ENCODE data around the gene CLEC16A. TPM values are rescaled to one million over a fixed set of nuclear protein-coding genes. Genes with fewer than 3 reads are reported as not detected.

The CLEC16A gene
- total RNA-seq, 2 donors from 2014 or later: 46.6 to 47.6 TPM

- H3K36me3 ChIP-seq: peaks cover 6% of the 10 kb centered on the region
- no peaks in the 10 kb centered on the region for H3K27me3 ChIP-seq (replicated peaks; ENCODE audit: insufficient read depth)
- peak overlapping the region; percentile 75 to 84 for H3K27ac ChIP-seq
- H3K9me3 ChIP-seq: no peaks in the 10 kb centered on the region
- no peak overlapping the region for H3K4me3 ChIP-seq
- peaks cover 23 to 59% of the 10 kb centered on the region in 2 donors for H3K4me1 ChIP-seq (ENCODE audit: control insufficient read depth in 1 of 2, low read depth in 2 of 2)
- ATAC-seq (ENCODE audit: insufficient number of reproducible peaks, low FRiP score, low read depth): no peak
- no peak for TF ChIP-seq CTCF (IDR thresholded peaks at IDR 0.05)
- DNase-seq (ENCODE audit: low spot score): no peak
These were observed 23.5 kb upstream of the CLEC16A start for GRCh38 chr16:10920726-10921427.

- ATAC-seq (ENCODE audit: insufficient number of reproducible peaks, low FRiP score, low read depth): peak; percentile 17
These were observed 22.6 kb upstream of the CLEC16A start for GRCh38 chr16:10921536-10922327.

GRCh38 chr16:10922328-10923145 lies 21.8 kb upstream of the CLEC16A start:
- H3K4me1 ChIP-seq (ENCODE audit: control insufficient read depth in 1 of 2, low read depth in 2 of 2): peaks cover 23 to 59% of the 10 kb centered on the region in 2 donors
- ATAC-seq (ENCODE audit: insufficient number of reproducible peaks, low FRiP score, low read depth) (no peak), DNase-seq (ENCODE audit: low spot score) (peak; percentile 82)
- peaks cover 18% of the 10 kb centered on the region for H3K36me3 ChIP-seq
- no peak overlapping the region for H3K4me3 ChIP-seq
- TF ChIP-seq CTCF (IDR thresholded peaks at IDR 0.05): no peak
- H3K27me3 ChIP-seq (replicated peaks; ENCODE audit: insufficient read depth): no peaks in the 10 kb centered on the region
- no peaks in the 10 kb centered on the region for H3K9me3 ChIP-seq
- H3K27ac ChIP-seq: peak overlapping the region; percentile 75 to 84

More at GRCh38 chr16:10921536-10922327, 22.6 kb upstream of the CLEC16A start:
- TF ChIP-seq CTCF (IDR thresholded peaks at IDR 0.05): no peak
- H3K27me3 ChIP-seq (replicated peaks; ENCODE audit: insufficient read depth): no peaks in the 10 kb centered on the region
- no peaks in the 10 kb centered on the region for H3K9me3 ChIP-seq
- peaks cover 10% of the 10 kb centered on the region for H3K36me3 ChIP-seq
- peak overlapping the region; percentile 75 to 84 for H3K27ac ChIP-seq
- peak; percentile 34 for DNase-seq (ENCODE audit: low spot score)
- peaks cover 23 to 59% of the 10 kb centered on the region in 2 donors for H3K4me1 ChIP-seq (ENCODE audit: control insufficient read depth in 1 of 2, low read depth in 2 of 2)
- H3K4me3 ChIP-seq: no peak overlapping the region

GRCh38 chr16:10923146-10923649 lies 21.2 kb upstream of the CLEC16A start:
- Histone ChIP-seq H3K4me1 (ENCODE audit: control insufficient read depth in 1 of 2, low read depth in 2 of 2) (peaks cover 23 to 53% of the 10 kb centered on the region in 2 donors), H3K36me3 (peaks cover 25% of the 10 kb centered on the region), H3K4me3 (no peak overlapping the region), H3K27me3 (replicated peaks; ENCODE audit: insufficient read depth) (no peaks in the 10 kb centered on the region), H3K27ac (peak overlapping the region; percentile 75 to 84), H3K9me3 (no peaks in the 10 kb centered on the region)
- no peak for TF ChIP-seq CTCF (IDR thresholded peaks at IDR 0.05)
- ATAC-seq (ENCODE audit: insufficient number of reproducible peaks, low FRiP score, low read depth) (no peak), DNase-seq (ENCODE audit: low spot score) (no peak)
